IPS-NIHi7 (cell line): Measurements from ENCODE around the gene TUBGCP2.

Experiments
- DNase-seq: peaks from one replicate; pipeline ENCODE4 v3.0.0; 2012; ENCODE audit warnings: mixed read lengths; ENCODE audit errors: extremely low spot score

Gene TUBGCP2

DNA sequence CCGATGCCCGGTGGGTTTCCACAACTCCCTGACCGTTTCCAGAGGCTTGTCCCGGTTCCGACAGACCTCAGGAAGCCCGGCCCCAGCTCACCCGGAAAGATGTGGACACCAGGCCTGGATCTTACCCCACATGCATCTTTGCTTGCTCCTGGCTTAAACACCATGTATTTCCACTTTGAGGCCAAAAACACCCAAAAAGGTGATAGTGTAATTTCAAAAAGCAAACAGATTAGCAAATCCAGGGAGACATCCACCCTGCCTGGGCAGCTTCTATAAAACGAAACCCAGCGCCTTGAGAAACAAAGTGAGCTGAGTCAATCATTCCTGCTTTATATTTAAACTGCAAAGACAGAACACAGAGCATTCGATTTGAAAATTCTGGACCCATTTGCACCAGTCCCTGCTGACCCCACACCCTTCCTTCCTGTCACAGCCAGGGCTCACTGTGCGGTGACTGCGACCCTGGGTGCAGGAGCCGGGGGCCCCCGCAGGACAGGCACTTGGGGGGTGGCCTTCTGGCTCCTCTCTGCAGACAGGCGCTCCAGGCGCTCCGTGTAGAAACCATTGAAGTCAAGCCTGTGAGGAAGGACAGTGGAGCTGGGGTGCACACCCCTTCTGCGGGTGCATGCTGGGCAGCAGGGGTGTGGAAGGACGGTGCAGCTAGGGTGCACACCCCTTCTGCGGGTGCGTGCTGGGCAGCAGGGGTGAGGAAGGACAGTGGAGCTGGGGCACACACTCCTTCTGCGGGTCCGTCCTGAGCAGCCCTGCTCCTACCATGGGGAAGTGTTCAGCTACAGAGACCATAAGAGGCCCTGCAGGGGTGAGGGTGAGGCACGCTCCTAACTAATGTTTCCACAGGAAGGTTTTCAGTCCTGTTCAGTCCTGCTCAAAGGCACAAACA lies 29.1 kb downstream of the TUBGCP2 start:
- DNase-seq: no peak

DNA sequence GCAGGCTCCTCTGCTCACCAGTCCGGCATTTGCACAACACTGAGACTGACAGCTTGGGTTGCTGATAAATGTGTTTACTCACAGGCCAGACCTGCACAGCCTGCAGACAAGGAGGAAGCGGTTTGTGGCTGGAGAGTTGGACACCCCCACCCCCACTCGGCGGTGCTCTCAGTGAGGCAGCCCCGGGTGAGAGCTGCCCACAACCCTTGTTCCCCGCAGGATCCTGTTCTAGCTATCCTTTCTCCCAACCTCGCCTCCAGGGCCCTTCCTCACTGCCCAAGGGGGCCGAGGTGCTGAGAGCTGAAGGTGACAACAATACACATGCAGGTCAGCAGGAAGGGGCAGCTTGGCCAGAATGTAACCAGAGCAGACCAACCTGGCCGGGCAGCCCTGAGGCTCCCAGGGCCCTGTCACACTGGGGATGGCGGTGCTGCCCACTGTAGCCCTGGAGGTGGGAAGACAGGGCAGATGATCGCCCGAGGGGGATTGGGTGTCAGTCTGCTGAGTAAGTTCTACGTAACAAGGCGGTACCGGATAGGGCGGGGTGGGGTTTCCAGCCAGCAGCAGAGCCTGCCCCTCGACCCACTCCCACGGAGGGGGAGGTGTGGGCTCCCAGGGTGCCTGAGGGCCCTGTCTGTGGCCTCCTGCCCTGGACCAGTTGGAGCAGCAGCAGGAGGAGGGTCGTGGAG lies 30.0 kb downstream of the TUBGCP2 start:
- DNase-seq: no peak

DNA sequence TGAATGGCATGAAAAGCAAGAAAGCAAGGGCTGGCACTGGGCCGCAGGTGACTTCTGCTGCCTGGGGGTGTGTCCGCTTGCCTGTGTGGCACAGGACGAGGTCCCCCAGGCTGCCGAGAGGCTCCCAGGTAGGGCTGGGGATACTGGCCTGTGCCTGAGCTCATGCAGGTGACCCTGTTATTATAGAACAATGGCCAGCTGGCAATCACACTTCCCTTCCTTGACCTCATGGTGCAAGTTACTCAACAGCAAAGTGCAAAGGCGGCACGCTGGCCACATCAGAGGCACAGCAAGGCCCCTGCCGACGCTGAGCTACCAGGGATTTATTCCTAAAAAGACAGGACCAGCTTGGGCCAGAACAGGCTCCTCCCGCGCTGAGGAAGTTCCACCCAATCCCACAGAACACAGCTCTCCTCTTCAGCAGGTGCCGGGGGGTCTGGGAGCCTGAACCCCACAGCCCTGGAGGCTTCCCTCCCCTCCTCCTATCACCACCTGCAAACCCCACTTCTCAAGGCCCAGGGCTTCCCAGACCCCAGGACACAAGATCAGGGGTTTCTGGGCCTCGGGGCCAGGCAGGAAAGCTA lies 30.6 kb downstream of the TUBGCP2 start:
- no peak for DNase-seq

DNA sequence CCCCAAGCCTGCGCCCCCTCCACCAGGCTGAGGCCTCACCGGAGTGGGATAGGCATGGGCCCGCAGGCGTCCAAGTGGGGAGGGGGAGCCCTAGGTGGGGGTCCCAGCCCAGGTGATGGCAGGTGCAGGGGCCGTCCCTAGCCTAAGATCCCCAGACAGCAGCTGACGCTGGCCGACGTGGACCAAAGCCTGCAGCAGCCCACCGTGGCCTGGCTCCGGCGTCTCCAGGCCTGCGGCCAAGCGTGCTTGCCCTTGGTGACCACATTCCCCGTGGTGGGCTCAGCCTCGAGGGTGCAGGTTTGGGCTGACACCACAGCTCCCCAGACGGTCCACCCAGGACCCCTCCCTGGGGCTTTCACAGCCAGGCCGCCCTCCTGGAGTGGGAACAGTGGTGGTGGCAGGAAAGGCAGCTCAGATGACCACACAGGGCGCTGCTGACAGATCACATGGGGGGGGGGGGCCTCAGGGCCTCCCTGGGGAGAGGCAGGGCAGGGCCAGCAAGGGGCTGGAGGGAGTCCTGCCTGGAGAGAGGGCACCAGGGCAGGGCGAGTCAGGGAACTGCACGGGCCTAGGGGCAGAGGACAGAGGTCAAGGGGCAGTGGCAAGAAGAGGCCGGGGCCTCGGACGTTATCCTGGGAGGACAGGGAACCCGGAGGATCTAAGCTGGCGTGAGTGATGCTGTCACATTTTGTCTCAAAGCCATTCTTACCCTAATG lies 31.2 kb downstream of the TUBGCP2 start:
- DNase-seq: no peak

DNA sequence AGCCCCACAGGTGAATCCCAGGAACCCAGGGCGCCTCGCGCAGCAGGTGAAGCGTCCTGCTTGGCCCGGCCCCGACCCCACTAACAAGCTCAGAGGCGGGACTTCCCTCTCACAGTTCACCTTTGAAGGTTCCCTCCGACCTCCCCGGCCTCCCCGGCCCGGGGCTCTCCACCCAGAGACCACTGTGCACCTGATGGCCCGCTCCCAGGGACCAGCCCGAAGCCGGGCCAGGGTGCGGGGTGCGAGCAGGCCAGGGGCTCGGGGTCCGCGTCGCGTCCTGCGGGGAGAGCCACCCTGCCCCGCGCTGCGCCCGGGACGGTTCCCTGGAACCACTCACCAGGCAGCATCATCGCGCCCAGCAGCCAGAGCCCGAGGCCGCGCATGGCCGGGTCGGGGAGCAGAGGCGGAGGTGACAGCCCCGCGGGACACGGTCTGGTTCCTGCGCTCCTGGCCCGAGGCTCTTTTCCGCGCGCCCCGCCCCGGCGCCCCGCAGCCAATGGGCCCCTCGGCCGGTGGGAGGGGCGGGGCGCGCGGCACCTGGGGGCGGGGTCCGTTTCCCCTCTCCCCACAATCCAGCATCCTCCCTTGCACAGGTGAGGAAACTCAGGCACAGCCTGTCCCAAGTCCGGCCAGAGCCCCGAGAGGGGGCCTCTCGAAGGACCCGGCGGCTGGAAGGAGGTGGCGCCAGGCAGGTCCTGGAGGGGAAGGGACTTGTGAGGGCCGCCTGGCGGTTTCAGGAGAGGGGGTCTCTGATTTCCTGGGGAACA lies 32.1 kb downstream of the TUBGCP2 start, which contains the start of gene ADAM8:
ADAM8 (minus strand) TSS at position 434 of the 767 bp plus-strand sequence; CDS start at position 383, 51 bp downstream.
- DNase-seq: peak; percentile 97

DNA sequence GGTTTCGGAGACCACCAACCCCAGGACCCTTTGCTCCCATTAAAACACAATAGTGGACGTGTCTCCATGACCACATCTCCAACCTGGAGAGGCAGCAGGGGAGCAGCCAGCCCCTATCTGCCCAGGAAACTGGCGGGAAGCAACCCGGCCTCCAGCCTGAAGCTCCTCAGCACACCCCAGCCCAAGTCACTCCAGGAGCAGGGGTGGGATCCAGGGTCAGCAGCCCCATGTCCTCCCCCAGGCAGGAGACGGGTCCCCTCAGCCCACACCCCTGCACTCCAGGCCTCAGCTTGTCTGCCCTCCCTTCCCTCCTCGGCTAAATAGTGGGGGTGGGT lies 32.6 kb downstream of the TUBGCP2 start:
- DNase-seq: no peak

DNA sequence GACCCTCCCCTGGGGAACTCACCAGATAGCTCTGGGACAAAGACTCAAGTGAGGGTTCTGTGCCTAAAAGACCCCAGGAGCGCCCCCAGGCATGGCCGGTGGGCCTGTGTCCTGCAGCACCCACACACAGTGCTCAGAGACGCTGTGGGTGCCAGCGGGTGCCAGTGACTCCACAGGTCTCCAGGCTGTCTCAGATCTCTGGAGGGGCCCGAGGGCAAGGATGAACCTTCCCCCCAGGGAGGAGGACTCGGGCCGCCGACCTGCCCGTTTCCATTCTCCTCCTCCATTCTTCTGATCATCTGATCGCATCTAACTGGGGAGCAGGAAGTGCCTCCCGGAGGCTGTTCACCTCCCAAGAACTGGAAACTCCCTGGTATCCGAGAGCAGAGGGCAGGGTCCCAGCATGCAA lies 33.0 kb downstream of the TUBGCP2 start:
- peak; percentile 36 for DNase-seq

DNA sequence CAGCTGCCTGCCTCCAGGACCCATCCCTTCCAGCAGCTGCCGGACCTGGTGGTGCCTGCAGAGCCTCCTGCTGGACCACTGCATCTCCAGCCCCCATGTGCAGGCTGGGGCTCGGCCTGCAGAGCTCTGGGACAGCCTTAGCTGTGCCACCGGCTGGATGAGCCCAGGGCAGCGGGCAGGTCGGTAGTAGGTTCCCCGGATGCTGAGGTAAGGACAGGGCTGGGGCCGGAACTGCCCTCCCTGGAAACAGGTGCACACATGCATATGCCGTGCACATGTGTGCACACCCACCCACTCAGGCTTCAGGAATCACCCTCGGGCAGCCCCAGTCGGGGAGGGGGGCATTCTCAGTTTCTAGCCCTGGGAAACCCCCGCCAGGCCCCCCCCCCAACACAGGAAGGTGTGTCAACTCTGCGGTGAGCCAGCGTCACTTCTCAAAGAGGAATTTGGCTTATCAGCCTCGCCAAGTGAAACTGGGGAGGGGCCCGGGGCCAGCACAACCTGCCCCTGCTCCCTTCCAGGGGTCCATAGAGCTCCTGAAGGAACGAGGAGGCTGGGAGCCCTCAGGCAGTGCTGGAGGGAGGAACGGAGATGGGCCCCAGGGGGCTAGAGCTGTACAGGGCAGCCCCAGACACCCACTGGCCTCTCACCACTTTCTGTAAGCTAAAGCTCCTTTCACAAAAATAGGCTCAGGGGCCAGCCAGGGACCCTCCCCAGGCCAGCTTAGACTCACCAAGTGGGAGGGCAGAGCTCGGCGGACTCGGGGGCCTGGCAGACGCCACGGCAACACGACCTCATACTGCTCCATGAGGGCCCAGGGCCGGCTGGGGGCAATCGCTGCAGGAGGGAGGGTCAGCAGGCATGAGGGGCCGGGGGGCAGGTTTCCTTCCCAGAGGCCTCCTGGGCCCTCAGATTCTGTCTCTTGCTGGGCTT lies 33.7 kb downstream of the TUBGCP2 start:
- peak; percentile 34 for DNase-seq

DNA sequence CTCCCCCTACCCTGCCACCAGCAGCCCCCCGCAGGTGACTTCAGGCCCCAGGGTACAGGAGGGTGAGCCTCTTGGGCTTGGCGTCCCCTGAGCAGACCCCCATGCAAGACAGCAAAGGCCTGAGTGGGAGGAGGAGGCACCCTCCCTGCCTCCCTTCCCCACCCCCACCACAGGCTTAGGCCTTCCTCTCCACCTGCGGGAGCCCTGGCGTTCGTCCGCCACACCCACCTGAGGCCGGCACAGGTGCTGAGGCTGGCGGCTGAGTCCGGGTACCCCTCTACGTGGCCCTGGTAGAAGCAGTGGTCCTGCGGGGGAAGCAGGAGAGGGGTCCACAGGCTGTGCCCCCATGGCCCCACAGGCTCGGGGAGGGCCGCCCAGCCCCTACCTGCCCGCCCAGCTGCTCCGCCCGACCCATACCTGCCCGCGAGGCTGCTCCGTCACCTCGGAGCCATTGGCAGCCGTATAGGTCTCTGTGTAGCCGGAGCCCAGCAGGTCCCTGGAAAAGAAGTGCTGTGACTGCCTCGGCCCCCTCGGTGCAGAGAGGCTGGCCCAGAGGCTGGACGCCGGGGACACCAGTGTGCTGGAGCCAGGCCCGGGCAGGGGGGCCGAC lies 35.0 kb downstream of the TUBGCP2 start:
- no peak for DNase-seq

DNA sequence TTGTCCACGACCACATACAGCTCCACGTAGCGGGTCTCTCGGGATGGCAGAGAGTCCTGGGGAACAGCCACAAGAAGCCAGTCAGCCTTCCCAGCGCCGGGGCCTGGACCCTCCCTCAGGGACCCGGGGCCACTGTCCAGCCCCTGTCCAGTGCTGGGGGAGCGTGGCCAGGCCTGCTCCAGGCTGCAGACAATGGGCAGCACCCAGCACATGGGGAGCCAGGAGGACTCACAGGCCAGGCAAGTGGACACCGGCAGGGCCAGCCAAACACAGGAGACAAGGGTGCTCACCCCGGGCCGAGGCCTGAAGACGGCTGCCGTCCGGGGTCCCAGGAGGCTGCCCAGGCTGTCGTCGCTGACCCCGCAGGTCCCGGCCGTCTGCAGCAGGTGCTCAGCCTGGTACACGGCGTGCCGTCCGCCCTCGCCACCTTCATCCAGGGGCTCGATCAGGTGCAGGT lies 35.7 kb downstream of the TUBGCP2 start:
- DNase-seq: no peak

DNA sequence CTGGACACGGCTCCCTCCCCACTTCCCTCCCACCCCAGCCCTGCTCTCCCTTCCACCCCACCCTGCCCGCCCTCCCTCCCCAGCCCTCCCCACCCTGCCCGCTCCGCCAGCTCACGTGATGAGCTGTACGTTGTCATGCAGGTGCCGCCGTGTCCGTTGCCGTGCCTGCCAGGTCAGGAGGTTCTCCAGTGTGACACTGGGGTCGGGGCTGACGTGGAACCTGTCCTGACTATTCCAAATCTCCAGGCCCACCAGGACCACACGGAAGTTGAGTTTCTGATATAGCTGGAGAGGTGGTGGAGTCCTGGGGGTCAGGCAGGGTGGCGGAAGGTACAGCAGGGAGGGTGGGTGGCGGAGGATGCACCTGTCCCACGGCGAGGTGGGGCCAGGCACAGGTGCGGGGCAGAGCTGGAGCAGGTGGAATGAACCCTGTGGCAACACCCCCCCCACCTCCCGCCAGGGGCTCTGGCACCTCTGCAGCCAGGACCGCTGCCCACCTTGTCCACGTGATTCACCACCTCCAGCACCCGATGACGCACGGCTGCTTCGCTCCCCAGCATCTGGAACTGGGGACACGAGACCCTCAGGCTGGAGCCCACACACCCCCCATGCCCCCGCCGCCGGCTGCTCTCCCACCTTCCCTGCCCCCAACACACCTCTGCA lies 36.2 kb downstream of the TUBGCP2 start:
- DNase-seq: no peak

DNA sequence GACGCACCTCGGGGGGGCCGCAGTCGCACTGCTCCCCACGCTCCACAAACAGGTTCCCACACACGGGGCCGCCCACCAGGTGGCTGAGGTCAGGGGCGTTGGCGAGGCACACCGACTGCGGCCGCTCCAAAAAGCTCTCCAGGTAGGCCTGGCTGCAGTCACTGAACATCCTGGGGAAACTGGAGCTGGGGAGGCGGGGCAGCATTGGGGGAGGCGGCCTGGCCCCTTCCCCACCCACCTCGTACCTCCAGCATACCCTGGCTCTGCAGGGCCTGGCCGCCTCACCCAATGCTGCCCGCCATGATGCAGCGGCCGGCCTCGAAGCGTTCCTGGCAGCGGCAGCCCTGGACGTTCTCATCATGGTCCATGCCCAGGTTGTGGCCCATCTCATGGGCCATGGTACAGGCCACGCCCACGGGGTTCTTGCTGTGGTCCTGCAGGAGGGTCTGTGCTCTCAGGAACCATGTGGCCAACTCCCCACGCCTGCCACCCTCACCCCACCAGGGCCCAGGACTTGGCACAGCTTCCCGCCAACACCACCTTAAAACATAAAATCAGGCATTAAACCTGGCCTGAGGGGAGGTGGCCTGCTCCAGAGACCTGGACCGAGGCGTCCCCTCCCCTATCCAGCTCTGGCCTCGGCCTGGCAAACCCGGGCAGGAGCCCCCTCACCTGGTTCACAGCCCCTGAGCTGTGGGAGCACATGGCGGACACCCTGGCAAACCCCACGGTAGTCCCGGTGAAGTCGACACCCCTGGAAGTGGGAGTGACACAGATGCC lies 37.0 kb downstream of the TUBGCP2 start:
- no peak for DNase-seq

DNA sequence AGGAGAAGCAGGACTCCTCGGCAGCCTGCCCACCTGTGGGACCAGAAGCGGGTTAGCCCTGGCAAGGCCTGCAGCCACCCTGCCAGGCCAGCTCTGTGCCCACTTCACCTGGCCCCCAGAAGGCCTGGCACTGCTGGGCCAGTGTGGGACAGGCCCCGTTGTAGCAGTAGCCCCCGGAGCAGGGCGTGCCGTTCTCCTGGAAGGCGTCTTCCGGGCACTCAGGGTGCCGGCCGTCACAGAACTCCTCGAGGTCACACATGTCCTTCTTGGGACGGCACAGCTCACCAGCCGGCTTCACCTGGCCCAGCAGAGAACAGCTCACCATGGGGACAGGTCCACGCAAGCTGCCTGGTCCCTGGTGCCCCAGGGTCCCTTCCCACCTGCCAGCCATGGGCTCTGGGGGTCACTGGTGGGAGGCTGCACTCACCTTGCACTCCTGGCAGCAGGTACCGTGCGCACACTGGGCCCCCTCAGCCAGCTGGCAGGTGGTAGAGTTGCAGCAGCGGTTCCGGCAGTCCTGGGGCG lies 37.8 kb downstream of the TUBGCP2 start:
- DNase-seq: no peak

DNA sequence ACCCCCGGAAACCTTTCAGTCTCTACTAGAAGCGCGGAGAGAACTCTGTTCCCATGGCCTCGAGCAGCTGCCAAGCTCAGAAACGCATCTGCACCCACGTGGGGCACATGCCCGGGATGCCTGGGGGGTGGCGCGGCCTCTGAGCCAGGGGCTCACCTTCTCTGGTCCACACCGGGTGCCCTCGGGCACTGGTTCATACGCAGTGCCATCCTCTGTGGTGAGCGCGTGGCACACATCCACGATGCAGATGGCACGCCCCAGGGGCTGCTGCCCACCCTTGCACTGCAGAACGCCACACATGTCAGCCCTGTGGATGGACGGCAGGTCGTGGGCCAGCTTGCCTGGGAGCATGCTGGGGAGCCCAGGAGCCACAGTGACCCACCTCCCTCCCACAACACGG lies 38.5 kb downstream of the TUBGCP2 start:
- DNase-seq: no peak

DNA sequence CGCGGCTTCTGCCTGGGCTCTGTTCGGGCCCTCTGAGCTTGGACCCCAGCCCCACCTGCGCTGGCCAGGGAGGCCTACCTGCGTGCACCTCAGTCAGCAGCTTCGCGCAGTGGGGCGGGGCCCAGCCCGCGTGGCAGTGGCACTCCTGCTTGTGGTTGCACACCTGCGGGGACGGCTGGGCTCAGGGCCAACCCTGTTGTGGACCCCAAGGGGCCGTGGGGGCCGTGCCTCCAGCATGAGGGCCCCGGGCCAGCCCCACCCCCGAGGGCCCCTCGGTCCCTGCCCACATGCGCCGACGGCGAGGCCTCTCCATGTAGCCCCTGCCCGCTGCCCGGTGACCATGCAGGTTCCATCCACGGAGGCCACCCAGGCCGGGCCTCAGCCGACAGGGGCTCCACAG lies 39.3 kb downstream of the TUBGCP2 start:
- no peak for DNase-seq

DNA sequence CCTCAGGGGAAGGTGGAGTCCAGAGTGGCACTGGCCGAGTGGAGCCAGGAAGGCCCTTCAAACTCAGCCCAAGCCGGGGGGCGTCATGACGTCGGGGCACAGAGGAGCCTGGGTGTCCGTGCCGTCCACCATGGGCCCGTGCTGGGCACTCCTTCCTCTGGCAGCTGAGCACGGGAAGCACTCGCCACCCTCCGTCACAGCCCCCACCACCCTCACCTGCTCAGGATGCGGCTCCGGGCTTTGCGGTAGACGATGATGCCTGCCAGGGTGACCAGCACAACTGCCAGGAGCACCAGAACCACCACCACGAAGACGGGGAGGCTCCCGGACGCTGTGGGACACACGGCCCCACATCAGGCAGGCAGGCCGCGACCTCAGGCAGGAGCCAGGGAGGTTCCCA lies 40.1 kb downstream of the TUBGCP2 start:
- no peak for DNase-seq

DNA sequence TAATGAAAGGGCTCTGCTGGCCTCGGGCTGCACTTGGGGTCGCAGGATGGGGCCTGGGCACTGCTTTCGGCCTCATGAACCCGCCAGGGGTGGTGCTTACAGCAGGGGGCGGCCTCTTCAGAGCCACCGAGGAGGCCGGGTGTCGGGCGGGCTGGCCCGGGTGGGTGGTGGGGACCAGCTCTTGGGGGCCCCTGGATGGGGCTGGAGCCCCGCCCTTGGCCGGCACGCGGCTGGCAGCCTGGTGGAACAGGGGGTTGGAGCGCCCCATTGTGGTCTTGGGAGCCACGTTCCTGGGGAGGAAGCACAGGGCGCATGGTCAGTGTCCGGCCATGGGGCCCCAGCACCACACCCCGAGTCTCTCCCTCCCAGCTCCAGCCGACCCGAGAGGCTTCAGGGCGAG lies 40.8 kb downstream of the TUBGCP2 start:
- DNase-seq: no peak

DNA sequence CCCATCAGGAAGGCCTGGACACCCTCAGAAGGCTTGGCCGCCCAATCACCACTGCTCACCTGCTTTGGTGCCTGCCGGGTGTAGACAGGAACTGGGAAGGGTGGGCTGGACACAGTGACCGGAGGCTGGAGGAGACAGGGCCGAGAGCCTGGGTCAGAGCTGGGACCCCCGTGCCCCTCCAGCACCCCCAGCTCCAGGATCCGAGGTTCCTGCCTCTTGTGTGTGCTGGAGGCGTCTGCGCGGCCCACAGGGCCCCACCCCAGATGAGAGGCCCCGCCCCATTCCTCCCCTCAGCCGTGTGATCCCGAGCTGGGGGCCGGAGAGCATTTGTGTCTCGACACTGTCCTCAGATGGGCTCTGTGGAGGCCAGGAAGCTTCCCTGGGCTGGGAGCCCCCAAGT lies 41.4 kb downstream of the TUBGCP2 start:
- DNase-seq: no peak
